ENCODE data around the gene HBA2. TPM values are rescaled to one million over a fixed set of nuclear protein-coding genes. Genes with fewer than 3 reads are reported as not detected.

Gene HBA2
- total RNA-seq, 1 experiment from 2014 or later, result not detected

DNA sequence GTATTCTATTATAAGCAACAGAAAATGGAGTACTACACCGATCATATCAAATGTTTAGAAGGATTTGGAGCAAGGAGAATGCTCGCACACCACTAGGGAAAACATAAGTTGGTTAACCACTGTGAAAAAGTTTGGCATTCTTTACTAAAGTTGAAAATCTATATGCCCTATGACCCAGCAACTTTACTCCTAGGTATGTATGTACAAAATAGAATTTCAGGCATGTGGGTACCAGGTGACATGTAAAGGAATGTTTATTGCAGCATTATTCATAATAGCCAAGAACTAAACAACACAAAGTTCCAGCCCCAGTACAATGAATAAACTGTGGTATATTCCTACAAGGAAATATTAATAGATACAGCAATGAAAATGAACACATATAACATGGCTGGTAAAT lies 26.0 kb upstream of the HBA2 start:
- Histone ChIP-seq H3K14ac (ENCODE audit: insufficient read depth, low read length) (no peak overlapping the region), H3K27ac (ENCODE audit: insufficient read length, low read depth, low read length) (no peak overlapping the region), H3K4me2 (ENCODE audit: insufficient read depth, insufficient read length, low read length) (no peak overlapping the region), H2BK120ac (ENCODE audit: low read depth, low read length, poor library complexity, severe bottlenecking) (no peak overlapping the region), H4K5ac (ENCODE audit: insufficient read length, low read depth, low read length) (no peak overlapping the region), H3K79me1 (ENCODE audit: insufficient read depth, low read depth, low read length, poor library complexity, severe bottlenecking) (no peaks in the 10 kb centered on the region), H3K9me3 (ENCODE audit: control insufficient read depth, low read depth, low read length) (no peaks in the 10 kb centered on the region), H3K23ac (ENCODE audit: insufficient read length, low read depth, low read length) (no peak overlapping the region), H2BK5ac (ENCODE audit: insufficient read length, low read length) (no peak overlapping the region), H3K4ac (ENCODE audit: low read depth, low read length) (no peak overlapping the region), H4K20me1 (ENCODE audit: control insufficient read depth, insufficient read depth, insufficient read length) (no peaks in the 10 kb centered on the region), H2AFZ (ENCODE audit: low read length) (no peak overlapping the region), H3K9ac (ENCODE audit: extremely low read depth, insufficient read length, low read length) (no peak overlapping the region), H2BK20ac (ENCODE audit: low read depth, low read length, poor library complexity, severe bottlenecking) (no peak overlapping the region), H2BK15ac (ENCODE audit: low read depth, low read length) (no peak overlapping the region), H3K79me2 (ENCODE audit: insufficient read depth, low read length) (no peaks in the 10 kb centered on the region), H3K27me3 (ENCODE audit: insufficient read depth, low read length) (no peaks in the 10 kb centered on the region; the same call in 1 of the 2 replicates), H3K56ac (ENCODE audit: insufficient read length, low read depth, low read length) (no peak overlapping the region), H2AK5ac (ENCODE audit: insufficient read length, low read length) (no peak overlapping the region), H2BK12ac (ENCODE audit: insufficient read length, low read depth, low read length) (no peak overlapping the region), H3K23me2 (ENCODE audit: insufficient read length, low read depth, low read length, poor library complexity, severe bottlenecking) (no peaks in the 10 kb centered on the region), H3T11ph (ENCODE audit: low read length) (no peak overlapping the region), H4K91ac (ENCODE audit: insufficient read length, low read depth, low read length) (no peak overlapping the region), H3K18ac (ENCODE audit: insufficient read length, low read depth, low read length) (no peak overlapping the region), H3K4me1 (ENCODE audit: insufficient read depth, low read length) (no peaks in the 10 kb centered on the region), H4K8ac (replicated peaks; ENCODE audit: insufficient read length, low read depth, low read length) (no peak overlapping the region)
- no peak for TF ChIP-seq CTCF (conservative IDR thresholded peaks at IDR 0.05)
- DNase-seq, result no peak
- H3K9me3 Mint-ChIP-seq, result no peaks in the 10 kb centered on the region
- no CpG with 5 or more reads among the region's 2 CpGs for WGBS (ENCODE audit: extremely low coverage, insufficient read length, low lambda C conversion rate)
- no peak overlapping the region for H3K4me3 Mint-ChIP-seq
- no peaks in the 10 kb centered on the region; a peak in 1 of 7 replicates for H3K36me3 Mint-ChIP-seq (ENCODE audit: insufficient read depth in 1 of 3, low read depth in 3 of 3)
- H3K27ac Mint-ChIP-seq, result no peak overlapping the region
- no peaks in the 10 kb centered on the region for H3K4me1 Mint-ChIP-seq
- H3K27me3 Mint-ChIP-seq (ENCODE audit: low read depth), result peaks cover 42% of the 10 kb centered on the region
